Measurements from ENCODE around the gene DISC1. TPM values are rescaled to one million over a fixed set of nuclear protein-coding genes. Genes with fewer than 3 reads are reported as not detected.
A peak's percentile ranks its signal among the peaks of the same experiment; 100 is the strongest.
"Not testable (repeated sequence)": the region's sequence is repeated elsewhere in the genome, so short reads cannot be mapped to it uniquely, and the experiment has no call there.

Gene DISC1
- total RNA-seq, 3 donors from 2014 or later, result 4.8 to 11.3 (median 8.9) TPM

- Histone ChIP-seq H3K4me1 (ENCODE audit: low read depth) (no peaks in the 10 kb centered on the region), H3K36me3 (ENCODE audit: low read depth) (no peaks in the 10 kb centered on the region), H3K9me3 (no peaks in the 10 kb centered on the region), H3K4me3 (no peak overlapping the region)
- TF ChIP-seq CTCF (IDR thresholded peaks at IDR 0.05), result no peak
- no peak for ATAC-seq
- DNase-seq, result no peak
- intact Hi-C loops (cut with DNase I, micrococcal nuclease), result no loop called here
Observed at GRCh38 chr1:231656741-231657140, 30.2 kb downstream of the DISC1 start.

GRCh38 chr1:231658223-231658622 is 31.6 kb downstream of the DISC1 start:
- H3K9me3 ChIP-seq; H3K4me3 ChIP-seq; DNase-seq; H3K4me1 ChIP-seq (ENCODE audit: low read depth); H3K36me3 ChIP-seq (ENCODE audit: low read depth); intact Hi-C loops (cut with DNase I, micrococcal nuclease); ATAC-seq: not testable (repeated sequence)

- intact Hi-C loops (cut with DNase I, micrococcal nuclease), result no loop called here
- ATAC-seq (no peak), DNase-seq (no peak)
- TF ChIP-seq CTCF (IDR thresholded peaks at IDR 0.05), result no peak
- H3K4me1 ChIP-seq (ENCODE audit: low read depth), result no peaks in the 10 kb centered on the region
- H3K9me3 ChIP-seq, result no peaks in the 10 kb centered on the region
- no peaks in the 10 kb centered on the region for H3K36me3 ChIP-seq (ENCODE audit: low read depth)
- no peak overlapping the region for H3K4me3 ChIP-seq
Observed at GRCh38 chr1:231660198-231660597, 33.6 kb downstream of the DISC1 start.

DNA sequence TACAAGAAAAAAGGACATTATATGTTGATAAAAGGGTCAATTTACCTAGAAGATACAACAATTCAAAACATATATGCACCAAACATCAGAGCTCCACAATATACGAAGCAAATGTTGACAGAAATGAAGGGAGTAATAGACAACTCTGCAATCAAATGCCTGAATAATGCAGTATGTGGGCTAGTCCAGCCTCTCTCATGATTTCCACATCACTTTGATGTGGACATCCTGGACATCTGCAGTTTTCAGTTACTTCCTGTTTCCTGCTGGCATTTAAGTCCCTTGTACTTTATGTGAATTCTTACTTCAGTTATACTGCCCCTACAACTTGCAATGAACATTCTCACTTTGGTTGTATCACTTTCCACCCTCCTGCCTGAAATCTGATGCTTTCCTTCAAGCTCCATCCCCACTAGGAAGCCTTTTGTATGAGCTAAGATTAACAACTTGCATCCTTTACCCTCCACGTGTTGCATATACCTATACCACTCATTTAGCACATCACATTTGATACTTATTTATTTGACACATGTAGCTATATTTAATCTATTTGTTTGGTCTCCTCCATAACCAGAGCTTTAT is 36.7 kb downstream of the DISC1 start:
- Histone ChIP-seq H3K4me1 (ENCODE audit: low read depth) (peaks cover 8% of the 10 kb centered on the region), H3K4me3 (no peak overlapping the region), H3K36me3 (ENCODE audit: low read depth) (no peaks in the 10 kb centered on the region), H3K9me3 (no peaks in the 10 kb centered on the region)
- intact Hi-C loops (cut with DNase I, micrococcal nuclease), result no loop called here
- DNase-seq (no peak), ATAC-seq (peak; percentile 31)
- TF ChIP-seq CTCF (IDR thresholded peaks at IDR 0.05), result no peak

- H3K4me3 ChIP-seq, result no peak overlapping the region
- peaks cover 9% of the 10 kb centered on the region for H3K9me3 ChIP-seq
- no peak for TF ChIP-seq CTCF (IDR thresholded peaks at IDR 0.05)
- intact Hi-C loops (cut with DNase I, micrococcal nuclease), result no loop called here
- no peak for DNase-seq
- H3K4me1 ChIP-seq (ENCODE audit: low read depth), result peaks cover 8% of the 10 kb centered on the region
- H3K36me3 ChIP-seq (ENCODE audit: low read depth), result no peaks in the 10 kb centered on the region
- ATAC-seq, result no peak
Observed at GRCh38 chr1:231665101-231665500, 38.5 kb downstream of the DISC1 start.

GRCh38 chr1:231665726-231666125 is 39.1 kb downstream of the DISC1 start:
- DNase-seq (no peak), ATAC-seq (no peak)
- Histone ChIP-seq H3K36me3 (ENCODE audit: low read depth) (no peaks in the 10 kb centered on the region), H3K9me3 (peaks cover 13% of the 10 kb centered on the region), H3K4me3 (no peak overlapping the region), H3K4me1 (ENCODE audit: low read depth) (peaks cover 8% of the 10 kb centered on the region)
- no peak for TF ChIP-seq CTCF (IDR thresholded peaks at IDR 0.05)
- intact Hi-C loops (cut with DNase I, micrococcal nuclease), result no loop called here
